Astrocyte of the spinal cord (primary cell): ENCODE measurements around the gene BMP7.

Experiments used
- DNase-seq: peaks from one replicate; pipeline ENCODE4 v3.0.0; 2011; ENCODE audit warnings: low read depth, low spot score
- H3K4me3 ChIP-seq: 2 replicates; pipeline ENCODE4 v1.5.1; 2011; ENCODE audit warnings: low read depth, mild to moderate bottlenecking, low read length, moderate library complexity
- in situ Hi-C: cut with HindIII; loops from 2 replicates; pipeline ENCODE4 v1.10.0; 2017; ENCODE audit warnings: low sequenced_read_pairs
- TF ChIP-seq, protein P1 (sequence below): IDR thresholded peaks from 2 replicates; pipeline ENCODE4 v1.5.1; 2012; ENCODE audit warnings: low read depth, mild to moderate bottlenecking, low read length, inconsistent platforms

The BMP7 gene

DNA sequence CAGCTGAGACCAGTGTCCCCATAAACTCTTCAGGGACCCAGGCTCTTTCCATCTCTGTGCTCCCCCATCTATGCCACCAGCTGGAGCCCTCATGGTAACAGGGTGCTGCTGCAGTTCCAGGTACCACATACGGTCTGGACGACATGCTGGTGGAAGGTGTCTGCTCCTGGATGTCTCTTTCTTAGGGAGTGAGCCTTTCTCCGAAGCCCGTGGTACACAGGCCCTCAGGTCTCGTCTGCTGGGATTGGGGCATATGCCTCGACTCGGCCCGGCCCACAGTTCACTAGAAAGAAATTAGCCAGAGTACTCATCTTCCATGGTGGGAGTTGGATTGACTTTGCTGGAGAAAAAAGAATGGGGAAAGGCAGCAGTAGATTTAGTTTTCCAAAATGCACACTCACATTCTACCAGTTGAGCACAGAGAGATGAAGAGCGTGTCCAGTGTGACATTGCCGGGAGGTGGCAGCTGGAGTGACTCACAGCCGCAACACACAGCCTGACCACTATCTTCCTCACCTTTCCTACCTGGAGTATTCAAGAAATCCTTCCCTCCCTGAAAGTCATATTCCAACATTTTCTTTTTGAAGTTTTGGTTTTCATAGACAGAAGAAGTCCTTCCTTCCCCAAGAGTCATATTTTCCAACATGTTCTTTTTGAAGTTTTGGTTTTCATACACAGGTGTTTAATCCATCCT, 44.5 kb upstream of the BMP7 start:
- in situ Hi-C loops, result no loop called here
- DNase-seq, result no peak
- TF ChIP-seq, protein P1, sequence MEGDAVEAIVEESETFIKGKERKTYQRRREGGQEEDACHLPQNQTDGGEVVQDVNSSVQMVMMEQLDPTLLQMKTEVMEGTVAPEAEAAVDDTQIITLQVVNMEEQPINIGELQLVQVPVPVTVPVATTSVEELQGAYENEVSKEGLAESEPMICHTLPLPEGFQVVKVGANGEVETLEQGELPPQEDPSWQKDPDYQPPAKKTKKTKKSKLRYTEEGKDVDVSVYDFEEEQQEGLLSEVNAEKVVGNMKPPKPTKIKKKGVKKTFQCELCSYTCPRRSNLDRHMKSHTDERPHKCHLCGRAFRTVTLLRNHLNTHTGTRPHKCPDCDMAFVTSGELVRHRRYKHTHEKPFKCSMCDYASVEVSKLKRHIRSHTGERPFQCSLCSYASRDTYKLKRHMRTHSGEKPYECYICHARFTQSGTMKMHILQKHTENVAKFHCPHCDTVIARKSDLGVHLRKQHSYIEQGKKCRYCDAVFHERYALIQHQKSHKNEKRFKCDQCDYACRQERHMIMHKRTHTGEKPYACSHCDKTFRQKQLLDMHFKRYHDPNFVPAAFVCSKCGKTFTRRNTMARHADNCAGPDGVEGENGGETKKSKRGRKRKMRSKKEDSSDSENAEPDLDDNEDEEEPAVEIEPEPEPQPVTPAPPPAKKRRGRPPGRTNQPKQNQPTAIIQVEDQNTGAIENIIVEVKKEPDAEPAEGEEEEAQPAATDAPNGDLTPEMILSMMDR, result no peak
- H3K4me3 ChIP-seq, result no peak overlapping the region

DNA sequence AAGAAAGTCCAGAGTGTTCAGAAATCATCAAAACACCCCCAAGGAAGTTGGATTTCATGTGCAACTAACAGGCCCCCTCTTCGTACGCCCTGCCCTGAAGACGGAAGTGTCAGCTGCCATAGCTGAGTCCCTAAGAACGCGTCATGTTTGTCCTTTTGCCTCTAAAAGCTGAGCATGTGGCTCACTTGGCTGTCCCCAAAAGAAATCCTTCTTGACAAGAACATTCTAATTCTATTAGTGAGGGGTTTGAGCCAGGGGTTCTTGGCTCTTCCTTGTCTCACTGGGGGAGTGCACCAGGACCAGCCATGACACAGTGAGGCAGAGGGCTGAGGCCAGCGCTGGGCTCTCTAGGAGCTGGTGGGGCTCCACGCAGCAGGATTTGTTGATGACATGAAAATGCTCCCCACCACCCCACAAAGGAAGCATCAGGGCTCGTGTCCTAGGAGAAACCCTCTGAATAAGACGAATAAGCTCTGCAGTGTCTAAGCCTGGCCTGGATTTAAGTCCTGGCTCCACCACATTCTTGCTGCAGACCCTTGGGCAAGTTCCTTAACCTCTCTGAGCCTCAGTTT, 43.2 kb upstream of the BMP7 start:
- H3K4me3 ChIP-seq, result no peak overlapping the region
- no peak for DNase-seq
- TF ChIP-seq, protein P1, result no peak
- in situ Hi-C loops, result no loop called here

DNA sequence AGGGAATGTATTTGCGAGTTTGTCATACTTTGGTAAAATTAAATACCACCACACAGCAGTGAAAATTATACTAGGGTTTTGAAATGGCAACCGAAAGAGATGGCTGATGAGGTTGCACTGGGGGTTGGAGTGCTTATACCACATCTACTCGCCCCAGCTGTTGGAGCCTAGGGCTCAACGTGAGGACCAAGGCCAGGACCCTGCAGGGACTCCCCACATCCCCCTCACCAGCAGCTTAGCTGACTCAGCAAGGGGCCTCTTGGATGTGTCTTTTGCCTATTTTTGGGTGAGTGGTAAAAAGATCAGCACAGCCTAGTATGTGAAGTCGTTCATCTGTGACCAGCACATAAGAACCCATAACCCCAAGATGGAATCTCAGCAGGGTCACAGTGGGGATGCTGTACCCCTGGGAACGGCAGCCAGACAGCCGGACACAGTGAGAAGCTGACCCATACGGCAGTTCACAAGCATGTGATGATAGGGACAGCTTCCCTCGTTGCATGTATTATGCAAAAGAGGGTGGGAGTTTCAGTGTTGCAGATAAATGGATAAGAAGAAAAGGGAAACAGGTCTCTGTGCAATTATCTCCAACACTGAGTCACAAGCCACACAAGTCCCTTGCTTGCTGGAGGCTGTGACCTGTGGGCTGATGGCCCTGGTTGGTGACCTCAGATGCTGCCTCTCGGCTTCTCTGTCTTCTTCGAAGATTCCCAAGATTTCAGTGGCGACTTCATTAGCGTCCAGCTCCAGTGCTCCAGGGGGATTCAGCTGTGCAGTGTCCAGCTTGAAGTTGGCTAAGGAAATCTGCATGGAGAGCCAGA, 42.2 kb upstream of the BMP7 start:
- DNase-seq, result no peak
- TF ChIP-seq, protein P1, result no peak
- H3K4me3 ChIP-seq, result no peak overlapping the region
- in situ Hi-C loops, result no loop called here

DNA sequence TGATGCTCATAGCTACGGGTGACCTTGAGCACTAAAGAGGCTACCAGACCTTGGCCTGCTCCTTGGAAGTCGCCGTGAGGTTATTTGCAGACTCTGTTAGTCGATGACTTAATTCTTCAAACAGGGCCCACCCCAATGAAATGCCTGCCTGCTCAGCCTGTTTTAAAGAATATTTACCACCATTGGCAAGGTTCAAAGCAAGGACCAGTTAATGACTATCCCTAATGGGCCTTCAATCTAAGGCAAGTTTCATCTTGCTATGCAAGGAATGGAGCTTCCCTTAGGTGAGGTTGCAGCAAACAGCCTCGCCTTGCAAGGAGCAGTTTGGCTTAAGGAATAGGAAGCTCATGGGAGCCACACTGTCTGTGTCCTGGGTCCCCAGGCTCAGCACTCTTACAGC, 40.3 kb upstream of the BMP7 start:
- in situ Hi-C loops, result no loop called here
- TF ChIP-seq, protein P1, result no peak
- H3K4me3 ChIP-seq, result no peak overlapping the region
- no peak for DNase-seq

DNA sequence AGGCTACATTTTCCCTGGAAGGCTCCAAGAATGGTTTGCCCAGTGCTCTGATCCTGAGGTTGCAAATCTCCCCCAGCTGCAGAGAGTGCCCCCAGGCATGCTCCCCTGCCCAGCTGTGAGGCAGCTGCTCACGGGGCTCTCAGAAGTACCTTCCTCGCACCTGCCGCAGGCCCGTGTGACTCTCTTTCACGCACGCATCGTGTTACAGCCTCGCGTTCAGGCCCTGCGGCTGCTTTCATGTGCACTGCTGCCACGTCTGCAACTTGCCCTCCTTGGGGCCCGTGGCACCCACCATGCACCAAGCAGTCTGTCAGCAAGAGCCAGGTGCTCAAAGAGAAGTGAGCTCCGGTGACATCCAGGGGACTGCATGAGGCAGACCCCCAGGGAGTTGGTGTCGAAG, 34.6 kb upstream of the BMP7 start:
- TF ChIP-seq, protein P1, result no peak
- in situ Hi-C loops, result no loop called here
- H3K4me3 ChIP-seq, result no peak overlapping the region
- DNase-seq, result no peak

DNA sequence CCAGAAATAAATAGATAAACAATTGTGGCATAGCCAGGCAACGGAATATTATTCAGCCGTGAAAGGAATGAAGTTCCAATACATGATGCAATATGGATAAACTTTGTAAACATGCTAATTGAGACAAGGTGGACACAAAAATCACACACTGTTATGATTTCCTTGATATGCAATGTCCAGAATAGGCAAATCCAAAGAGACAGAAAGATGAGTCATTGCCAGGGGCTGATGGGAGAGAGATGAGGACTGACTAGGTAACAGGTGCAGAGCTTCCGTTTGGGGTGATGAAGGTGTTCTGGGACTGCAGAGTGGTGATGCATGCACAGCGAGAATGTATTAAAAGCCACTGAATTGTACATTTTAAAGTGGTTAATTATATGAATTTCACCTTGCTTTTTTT, 32.0 kb upstream of the BMP7 start:
- no peak overlapping the region for H3K4me3 ChIP-seq
- in situ Hi-C loops, result no loop called here
- DNase-seq, result no peak
- TF ChIP-seq, protein P1, result no peak
